ENCODE results near the gene EMD.

The EMD gene

GRCh38 chrX:154413142-154413541 lies 34.0 kb downstream of the EMD start:
- no peak for TF ChIP-seq CTCF (IDR thresholded peaks at IDR 0.05)
- peaks cover 0 to 13% (median 0%) of the 10 kb centered on the region in 3 donors for H3K36me3 ChIP-seq
- H3K27ac ChIP-seq: peak overlapping the region; percentile 95 to 96
- H3K9me3 ChIP-seq: no peaks in the 10 kb centered on the region
- no peak overlapping the region for H3K4me3 ChIP-seq
- intact Hi-C loops (cut with DNase I; ENCODE audit: low total_unique reads): no loop called here
- DNase-seq: no peak
- peaks cover 0 to 22% (median 5%) of the 10 kb centered on the region in 4 donors for H3K4me1 ChIP-seq
- H3K27me3 ChIP-seq: no peaks in the 10 kb centered on the region

- no peak for TF ChIP-seq CTCF (IDR thresholded peaks at IDR 0.05)
- peaks cover 0 to 24% (median 0%) of the 10 kb centered on the region in 3 donors for H3K36me3 ChIP-seq
- peaks cover 0 to 7% (median 2%) of the 10 kb centered on the region in 4 donors for H3K4me1 ChIP-seq
- H3K9me3 ChIP-seq: no peaks in the 10 kb centered on the region
- DNase-seq: no peak
- no peaks in the 10 kb centered on the region for H3K27me3 ChIP-seq
- intact Hi-C loops (cut with DNase I; ENCODE audit: low total_unique reads): no loop called here
- H3K4me3 ChIP-seq: no peak overlapping the region
- no peak overlapping the region for H3K27ac ChIP-seq
These were observed 38.1 kb downstream of the EMD start for GRCh38 chrX:154417157-154417556.

- H3K27ac ChIP-seq: no peak overlapping the region
- no peak for DNase-seq
These were observed 40.1 kb downstream of the EMD start for GRCh38 chrX:154419189-154419588.

GRCh38 chrX:154419688-154420401 lies 40.8 kb downstream of the EMD start:
- no peak overlapping the region for H3K4me3 ChIP-seq
- TF ChIP-seq CTCF (IDR thresholded peaks at IDR 0.05): no peak
- H3K27ac ChIP-seq: no peak overlapping the region
- intact Hi-C loops (cut with DNase I; ENCODE audit: low total_unique reads): no loop called here
- H3K4me1 ChIP-seq: no peaks in the 10 kb centered on the region
- peaks cover 0 to 11% (median 0%) of the 10 kb centered on the region in 3 donors for H3K36me3 ChIP-seq
- H3K27me3 ChIP-seq: no peaks in the 10 kb centered on the region
- H3K9me3 ChIP-seq: no peaks in the 10 kb centered on the region
- DNase-seq: no peak

More at GRCh38 chrX:154419189-154419588, 40.1 kb downstream of the EMD start:
- Histone ChIP-seq H3K4me1 (no peaks in the 10 kb centered on the region), H3K4me3 (no peak overlapping the region), H3K9me3 (no peaks in the 10 kb centered on the region), H3K27me3 (no peaks in the 10 kb centered on the region), H3K36me3 (peaks cover 0 to 12% (median 0%) of the 10 kb centered on the region in 3 donors)
- intact Hi-C loops (cut with DNase I; ENCODE audit: low total_unique reads): no loop called here
- TF ChIP-seq CTCF (IDR thresholded peaks at IDR 0.05): no peak

GRCh38 chrX:154420402-154420756 lies 41.3 kb downstream of the EMD start:
- no peak for DNase-seq
- intact Hi-C loops (cut with DNase I; ENCODE audit: low total_unique reads): no loop called here
- Histone ChIP-seq H3K4me3 (no peak overlapping the region), H3K36me3 (peaks cover 0 to 11% (median 0%) of the 10 kb centered on the region in 3 donors), H3K9me3 (no peaks in the 10 kb centered on the region), H3K4me1 (no peaks in the 10 kb centered on the region), H3K27ac (no peak overlapping the region), H3K27me3 (no peaks in the 10 kb centered on the region)
- no peak for TF ChIP-seq CTCF (IDR thresholded peaks at IDR 0.05)
